Neural cell (in vitro differentiated cells): ENCODE data around the gene SSTR5. TPM values are rescaled to one million over a fixed set of nuclear protein-coding genes. Genes with fewer than 3 reads are reported as not detected.

Experiments
- H2AFZ ChIP-seq: fragments of 200-600, 300-800 bp; sonication (generic), shearing (Covaris generic); 2 replicates; pipeline ENCODE4 v1.6.0; 2014; ENCODE audit warnings: low read depth, mild to moderate bottlenecking, antibody characterized with exemption, low read length, moderate library complexity
- H3F3A ChIP-seq: fragments of 200-600 bp; shearing (Covaris generic); 2 replicates; pipeline ENCODE4 v1.6.1; 2016; ENCODE audit warnings: mild to moderate bottlenecking, moderate library complexity, mixed read lengths, antibody characterized with exemption, low read length; ENCODE audit not compliant: insufficient read depth, poor library complexity, severe bottlenecking
- H3K27ac ChIP-seq: fragments of 200-600, 300-800 bp; sonication (generic), shearing (Covaris generic); 2 replicates; pipeline ENCODE4 v1.5.1; 2014; ENCODE audit warnings: mild to moderate bottlenecking, low read length, moderate library complexity
- H3K27me3 ChIP-seq: fragments of 300-800, 200-600 bp; sonication (generic), shearing (Covaris generic); 2 replicates; pipeline ENCODE4 v1.6.0; 2014; ENCODE audit warnings: mild to moderate bottlenecking, low read depth, low read length, moderate library complexity; ENCODE audit not compliant: insufficient read depth
- H3K36me3 ChIP-seq: fragments of 300-800, 200-600 bp; sonication (generic), shearing (Covaris generic); 2 replicates; pipeline ENCODE4 v1.5.1; 2014; ENCODE audit warnings: mild to moderate bottlenecking, antibody characterized with exemption, low read length, moderate library complexity; ENCODE audit not compliant: insufficient read depth
- H3K4me2 ChIP-seq: fragments of 300-800, 200-600 bp; sonication (generic), shearing (Covaris generic); 2 replicates; pipeline ENCODE4 v1.6.0; 2014; ENCODE audit warnings: mild to moderate bottlenecking, low read length
- H3K4me3 ChIP-seq: fragments of 300-800, 200-600 bp; sonication (generic), shearing (Covaris generic); 2 replicates; pipeline ENCODE4 v1.5.1; 2014; ENCODE audit warnings: mild to moderate bottlenecking, low read length, moderate library complexity
- H3K79me2 ChIP-seq: fragments of 200-600 bp; shearing (Covaris generic); replicated peaks from 2 replicates; pipeline ENCODE4 v1.6.0; 2014; ENCODE audit warnings: mild to moderate bottlenecking, low read length, moderate library complexity; ENCODE audit not compliant: insufficient read depth
- H3K9ac ChIP-seq: fragments of 300-800, 200-600 bp; sonication (generic), shearing (Covaris generic); 2 replicates; pipeline ENCODE4 v1.6.1; 2016; ENCODE audit warnings: mild to moderate bottlenecking, low read length, mixed read lengths
- H3K9me2 ChIP-seq: fragments of 200-600 bp; shearing (Covaris generic); 2 replicates; pipeline ENCODE4 v1.6.1; 2016; ENCODE audit warnings: mild to moderate bottlenecking, low read length, mixed read lengths; ENCODE audit not compliant: insufficient read depth
- H3K9me3 ChIP-seq: fragments of 200-600, 300-800 bp; sonication (generic), shearing (Covaris generic); 2 replicates; pipeline ENCODE4 v1.6.1; 2016; ENCODE audit warnings: mild to moderate bottlenecking, mixed run types, low read length, moderate library complexity, mixed read lengths
- H4K20me1 ChIP-seq: fragments of 200-600 bp; shearing (Covaris generic); 2 replicates; pipeline ENCODE4 v1.6.1; 2016; ENCODE audit warnings: mild to moderate bottlenecking, mixed run types; ENCODE audit not compliant: insufficient read depth
- CTCF ChIP-seq: fragments of 450-650 bp; IDR thresholded peaks from 2 replicates; pipeline ENCODE4 v1.5.1; 2014; ENCODE audit warnings: antibody characterized with exemption, mild to moderate bottlenecking, moderate library complexity; ENCODE audit not compliant: poor library complexity, severe bottlenecking
- EP300 ChIP-seq: fragments of 450-650 bp; conservative IDR thresholded peaks from 2 replicates; pipeline ENCODE4 v1.6.1; 2014; ENCODE audit warnings: antibody characterized with exemption, mild to moderate bottlenecking, moderate library complexity; ENCODE audit not compliant: poor library complexity, severe bottlenecking
- EZH2 ChIP-seq: fragments of 200-600, 300-800 bp; shearing (Covaris generic), sonication (generic); IDR thresholded peaks from 2 replicates; pipeline ENCODE4 v1.6.1; 2014; ENCODE audit warnings: antibody characterized with exemption, low read length, borderline replicate concordance, mild to moderate bottlenecking; ENCODE audit not compliant: insufficient read depth, poor library complexity, severe bottlenecking
- MXI1 ChIP-seq: fragments of 450-650 bp; conservative IDR thresholded peaks from 2 replicates; pipeline ENCODE4 v1.6.1; 2014; ENCODE audit warnings: antibody characterized with exemption, mild to moderate bottlenecking; ENCODE audit not compliant: poor library complexity, severe bottlenecking
- POLR2AphosphoS5 ChIP-seq: IDR thresholded peaks from 2 replicates; pipeline ENCODE4 v1.6.1; 2012
- RAD21 ChIP-seq: fragments of 450-650 bp; conservative IDR thresholded peaks from 2 replicates; pipeline ENCODE4 v1.6.1; 2014; ENCODE audit warnings: antibody characterized with exemption, mild to moderate bottlenecking, moderate library complexity
- SMC3 ChIP-seq: fragments of 450-650 bp; conservative IDR thresholded peaks from 2 replicates; pipeline ENCODE4 v1.6.1; 2014; ENCODE audit warnings: antibody characterized with exemption, mild to moderate bottlenecking, moderate library complexity; ENCODE audit not compliant: poor library complexity
- TAF1 ChIP-seq: IDR thresholded peaks from 2 replicates; pipeline ENCODE4 v1.6.1; 2012; ENCODE audit warnings: low read depth
- polyA plus RNA-seq: library from polyadenylated mRNA; depleted of rRNA; stranded (reverse); fragments of >200 nt; gene quantifications from 2 replicates; pipeline ENCODE4 v1.2.3, GENCODE V29; 2014
- TF ChIP-seq, protein P1 (sequence below): IDR thresholded peaks from 2 replicates; pipeline ENCODE4 v1.6.1; 2012; ENCODE audit warnings: borderline replicate concordance

SSTR5 gene
- polyA plus RNA-seq, 1 donor from 2014 or later = not detected

- H4K20me1 ChIP-seq = no peaks in the 10 kb centered on the region
- H3K4me2 ChIP-seq = no peak overlapping the region
- no peak overlapping the region for H2AFZ ChIP-seq
- no peaks in the 10 kb centered on the region for H3K36me3 ChIP-seq
- H3K9ac ChIP-seq = no peak overlapping the region
- H3K4me3 ChIP-seq = no peak overlapping the region
- H3K27me3 ChIP-seq = no peaks in the 10 kb centered on the region
- H3K9me3 ChIP-seq = no peaks in the 10 kb centered on the region
- TF ChIP-seq RAD21 (no peak), POLR2AphosphoS5 (no peak), MXI1 (no peak), EP300 (no peak)
- H3K27ac ChIP-seq = no peak overlapping the region
- H3K79me2 ChIP-seq = no peaks in the 10 kb centered on the region
- H3F3A ChIP-seq = no peaks in the 10 kb centered on the region
- H3K9me2 ChIP-seq = no peaks in the 10 kb centered on the region
Measured at GRCh38 chr16:1034230-1035065, 38.1 kb upstream of the SSTR5 start.

- H3K9me3 ChIP-seq = no peaks in the 10 kb centered on the region
- no peak overlapping the region for H3K9ac ChIP-seq
- H3K36me3 ChIP-seq = no peaks in the 10 kb centered on the region
- no peaks in the 10 kb centered on the region for H3K79me2 ChIP-seq
- no peaks in the 10 kb centered on the region for H3K9me2 ChIP-seq
- no peak overlapping the region for H3K4me3 ChIP-seq
- no peak overlapping the region for H3K27ac ChIP-seq
- no peaks in the 10 kb centered on the region for H4K20me1 ChIP-seq
- no peak overlapping the region for H2AFZ ChIP-seq
- no peak overlapping the region for H3K4me2 ChIP-seq
- no peaks in the 10 kb centered on the region for H3F3A ChIP-seq
- no peaks in the 10 kb centered on the region for H3K27me3 ChIP-seq
- TF ChIP-seq RAD21 = no peak
Measured at GRCh38 chr16:1035066-1035415, 37.5 kb upstream of the SSTR5 start.

- Histone ChIP-seq H3K9ac (no peak overlapping the region), H3K4me3 (no peak overlapping the region), H3K36me3 (no peaks in the 10 kb centered on the region), H3K4me2 (no peak overlapping the region), H3K9me2 (no peaks in the 10 kb centered on the region), H3K79me2 (no peaks in the 10 kb centered on the region), H2AFZ (no peak overlapping the region), H3K9me3 (no peaks in the 10 kb centered on the region), H3F3A (no peaks in the 10 kb centered on the region), H3K27ac (no peak overlapping the region), H3K27me3 (no peaks in the 10 kb centered on the region), H4K20me1 (no peaks in the 10 kb centered on the region)
- TF ChIP-seq POLR2AphosphoS5 (no peak), MXI1 (no peak), EP300 (no peak), CTCF (no peak)
Measured at GRCh38 chr16:1036166-1036565, 36.4 kb upstream of the SSTR5 start.

DNA sequence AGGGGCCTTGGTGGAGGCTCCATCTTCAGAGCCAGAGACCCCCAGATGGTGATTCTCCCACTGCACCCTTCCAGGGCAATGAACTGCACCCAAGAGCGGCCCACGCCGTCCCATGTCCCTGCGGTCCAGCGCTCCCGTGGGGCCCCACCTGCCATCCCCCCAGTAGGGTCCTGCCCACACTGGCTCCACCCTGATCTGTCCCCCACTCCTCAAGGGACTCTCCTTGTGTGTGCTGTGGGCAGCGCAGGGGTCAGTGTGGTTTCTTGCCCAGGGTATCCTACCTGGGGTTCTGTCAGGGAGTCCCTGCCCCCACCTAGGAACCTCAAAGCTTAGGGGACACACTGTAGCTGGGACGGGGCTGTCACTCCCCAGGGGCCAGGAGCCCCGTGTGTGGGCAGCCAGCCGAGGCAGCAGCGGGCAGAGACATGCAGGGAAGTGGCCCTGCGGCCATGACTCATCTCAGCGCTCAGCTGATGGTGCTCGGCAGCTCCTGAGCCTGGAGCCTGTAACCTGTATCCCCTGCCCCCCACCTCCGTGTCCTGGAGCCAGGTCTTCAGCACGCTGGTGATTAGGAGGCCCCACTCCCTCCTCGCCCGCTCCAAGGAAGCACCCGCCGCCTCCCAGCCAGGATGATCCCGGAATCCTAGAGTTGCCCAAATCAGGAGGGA is 35.7 kb upstream of the SSTR5 start:
- no peaks in the 10 kb centered on the region for H4K20me1 ChIP-seq
- no peak overlapping the region for H3K4me3 ChIP-seq
- no peaks in the 10 kb centered on the region for H3K36me3 ChIP-seq
- no peaks in the 10 kb centered on the region for H3K9me2 ChIP-seq
- no peak overlapping the region for H3K27ac ChIP-seq
- H3K27me3 ChIP-seq = no peaks in the 10 kb centered on the region
- H3K79me2 ChIP-seq = no peaks in the 10 kb centered on the region
- H3F3A ChIP-seq = no peaks in the 10 kb centered on the region
- no peak overlapping the region for H2AFZ ChIP-seq
- H3K9ac ChIP-seq = no peak overlapping the region
- no peak overlapping the region for H3K4me2 ChIP-seq
- H3K9me3 ChIP-seq = no peaks in the 10 kb centered on the region
- TF ChIP-seq EZH2 = no peak
- TF ChIP-seq EP300 = no peak
- no peak for TF ChIP-seq RAD21
- TF ChIP-seq, protein P1, sequence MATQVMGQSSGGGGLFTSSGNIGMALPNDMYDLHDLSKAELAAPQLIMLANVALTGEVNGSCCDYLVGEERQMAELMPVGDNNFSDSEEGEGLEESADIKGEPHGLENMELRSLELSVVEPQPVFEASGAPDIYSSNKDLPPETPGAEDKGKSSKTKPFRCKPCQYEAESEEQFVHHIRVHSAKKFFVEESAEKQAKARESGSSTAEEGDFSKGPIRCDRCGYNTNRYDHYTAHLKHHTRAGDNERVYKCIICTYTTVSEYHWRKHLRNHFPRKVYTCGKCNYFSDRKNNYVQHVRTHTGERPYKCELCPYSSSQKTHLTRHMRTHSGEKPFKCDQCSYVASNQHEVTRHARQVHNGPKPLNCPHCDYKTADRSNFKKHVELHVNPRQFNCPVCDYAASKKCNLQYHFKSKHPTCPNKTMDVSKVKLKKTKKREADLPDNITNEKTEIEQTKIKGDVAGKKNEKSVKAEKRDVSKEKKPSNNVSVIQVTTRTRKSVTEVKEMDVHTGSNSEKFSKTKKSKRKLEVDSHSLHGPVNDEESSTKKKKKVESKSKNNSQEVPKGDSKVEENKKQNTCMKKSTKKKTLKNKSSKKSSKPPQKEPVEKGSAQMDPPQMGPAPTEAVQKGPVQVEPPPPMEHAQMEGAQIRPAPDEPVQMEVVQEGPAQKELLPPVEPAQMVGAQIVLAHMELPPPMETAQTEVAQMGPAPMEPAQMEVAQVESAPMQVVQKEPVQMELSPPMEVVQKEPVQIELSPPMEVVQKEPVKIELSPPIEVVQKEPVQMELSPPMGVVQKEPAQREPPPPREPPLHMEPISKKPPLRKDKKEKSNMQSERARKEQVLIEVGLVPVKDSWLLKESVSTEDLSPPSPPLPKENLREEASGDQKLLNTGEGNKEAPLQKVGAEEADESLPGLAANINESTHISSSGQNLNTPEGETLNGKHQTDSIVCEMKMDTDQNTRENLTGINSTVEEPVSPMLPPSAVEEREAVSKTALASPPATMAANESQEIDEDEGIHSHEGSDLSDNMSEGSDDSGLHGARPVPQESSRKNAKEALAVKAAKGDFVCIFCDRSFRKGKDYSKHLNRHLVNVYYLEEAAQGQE = no peak
- no peak for TF ChIP-seq MXI1
- no peak for TF ChIP-seq SMC3
- TF ChIP-seq TAF1 = no peak
- TF ChIP-seq POLR2AphosphoS5 = no peak
